ENCODE measurements around the gene SCAF11.

Gene SCAF11

DNA sequence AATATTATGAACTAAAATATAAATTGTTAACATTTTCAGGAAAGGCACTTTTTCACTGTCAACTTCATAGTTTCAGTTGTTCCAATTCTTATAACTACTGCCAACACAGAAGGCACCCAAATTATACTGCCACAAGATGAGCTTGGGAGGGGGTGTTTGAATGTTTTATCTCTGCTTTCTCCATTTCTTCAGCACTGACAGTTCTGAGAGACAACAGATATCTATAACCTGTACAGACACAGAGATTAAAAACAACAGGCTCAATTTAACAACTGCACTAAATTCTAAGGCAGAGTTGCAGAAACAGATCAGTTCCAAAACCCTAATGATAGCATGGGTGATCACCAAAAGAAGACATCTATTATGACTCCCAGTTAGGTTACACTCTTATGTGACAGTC lies 12.8 kb downstream of the SCAF11 start:
- DNase-seq, result no peak

DNA sequence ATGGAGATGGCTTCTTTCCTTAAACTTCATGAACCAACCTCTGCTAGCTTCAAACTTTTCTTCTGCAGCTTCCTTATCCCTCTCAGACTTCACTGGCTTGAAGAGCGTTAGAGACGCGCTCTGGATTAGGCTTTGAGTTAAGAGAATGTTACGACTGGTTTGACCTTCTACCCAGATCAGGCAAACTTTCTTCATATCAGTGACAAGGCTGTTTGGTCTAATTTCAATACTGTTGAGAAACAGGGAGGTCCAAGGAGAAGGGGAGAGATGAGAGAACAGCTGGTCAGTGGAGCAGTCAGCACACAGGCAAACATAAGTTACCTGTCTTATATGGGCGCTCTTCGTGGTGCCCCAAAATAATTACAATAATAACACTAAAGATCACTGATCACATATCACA lies 14.9 kb downstream of the SCAF11 start:
- DNase-seq, result no peak

- no peak for DNase-seq
Measured at GRCh38 chr12:45974883-45975282, 15.5 kb downstream of the SCAF11 start.

DNA sequence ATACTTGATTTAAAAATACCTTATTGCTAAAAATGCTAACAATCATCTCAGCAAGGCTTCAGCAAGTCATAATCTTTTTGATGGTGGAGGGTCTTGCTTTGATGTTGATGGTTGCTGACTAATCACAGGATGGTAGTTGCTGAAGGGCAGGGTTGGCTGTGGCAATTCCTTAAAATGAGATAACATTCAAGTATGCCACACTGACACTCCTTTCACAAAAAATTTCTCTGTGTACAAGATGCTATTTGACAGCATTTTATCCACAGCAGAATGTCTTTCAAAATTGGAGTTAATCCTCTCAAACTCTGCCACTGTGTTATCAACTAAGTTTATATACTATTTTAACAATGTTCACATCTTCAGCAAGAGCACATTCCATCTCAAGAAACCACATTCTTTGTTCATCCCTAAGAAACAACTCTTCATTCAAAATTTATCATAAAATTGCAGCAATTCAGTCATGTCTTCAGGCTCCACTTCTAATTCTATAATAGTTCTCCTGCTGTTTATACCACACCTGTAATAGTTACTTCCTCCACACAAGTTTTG lies 16.1 kb downstream of the SCAF11 start:
- no peak for DNase-seq

- DNase-seq, result no peak
Measured at GRCh38 chr12:45973526-45973925, 16.8 kb downstream of the SCAF11 start.

GRCh38 chr12:45970391-45970790 lies 20.0 kb downstream of the SCAF11 start:
- peak in 1 of 5 donors; percentile 25 for DNase-seq

DNA sequence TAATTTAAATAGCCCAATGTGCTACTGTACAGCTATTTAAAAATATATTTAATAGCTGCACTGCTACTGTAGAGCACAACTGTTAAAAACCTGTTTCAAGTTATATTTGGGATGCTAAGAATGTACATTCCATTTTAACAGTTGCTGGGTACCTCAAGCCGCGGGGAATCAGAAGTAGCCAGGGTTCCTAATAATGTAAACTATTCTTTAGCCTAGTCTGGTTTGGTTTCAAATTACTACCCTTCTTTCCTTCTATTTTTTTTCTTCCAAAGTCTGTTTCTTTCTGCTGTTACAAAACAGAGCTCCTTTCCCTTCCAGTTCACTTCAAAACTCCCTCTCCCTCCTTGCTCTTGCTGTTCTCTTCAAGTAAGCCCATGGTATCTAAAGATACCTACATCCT lies 21.3 kb downstream of the SCAF11 start:
- no peak for DNase-seq

DNA sequence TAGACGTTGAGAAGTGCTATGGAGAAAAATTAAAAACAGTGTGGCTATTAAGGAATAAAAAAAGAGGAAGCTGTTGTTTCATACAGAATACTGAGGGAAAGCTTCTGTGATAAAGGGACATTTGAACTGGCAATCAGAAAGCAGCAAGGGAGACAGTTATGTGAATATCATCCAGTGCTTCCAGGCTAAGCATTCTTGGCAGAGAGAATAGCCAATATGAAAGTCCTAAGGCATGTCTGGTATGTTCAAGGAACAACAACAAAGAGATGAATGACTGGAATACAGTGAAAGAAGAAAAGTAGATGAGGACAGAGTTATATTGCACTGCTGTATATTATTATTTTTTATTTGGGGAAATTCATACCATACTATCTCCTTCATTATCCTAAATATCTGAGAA lies 23.9 kb downstream of the SCAF11 start:
- no peak for DNase-seq

DNA sequence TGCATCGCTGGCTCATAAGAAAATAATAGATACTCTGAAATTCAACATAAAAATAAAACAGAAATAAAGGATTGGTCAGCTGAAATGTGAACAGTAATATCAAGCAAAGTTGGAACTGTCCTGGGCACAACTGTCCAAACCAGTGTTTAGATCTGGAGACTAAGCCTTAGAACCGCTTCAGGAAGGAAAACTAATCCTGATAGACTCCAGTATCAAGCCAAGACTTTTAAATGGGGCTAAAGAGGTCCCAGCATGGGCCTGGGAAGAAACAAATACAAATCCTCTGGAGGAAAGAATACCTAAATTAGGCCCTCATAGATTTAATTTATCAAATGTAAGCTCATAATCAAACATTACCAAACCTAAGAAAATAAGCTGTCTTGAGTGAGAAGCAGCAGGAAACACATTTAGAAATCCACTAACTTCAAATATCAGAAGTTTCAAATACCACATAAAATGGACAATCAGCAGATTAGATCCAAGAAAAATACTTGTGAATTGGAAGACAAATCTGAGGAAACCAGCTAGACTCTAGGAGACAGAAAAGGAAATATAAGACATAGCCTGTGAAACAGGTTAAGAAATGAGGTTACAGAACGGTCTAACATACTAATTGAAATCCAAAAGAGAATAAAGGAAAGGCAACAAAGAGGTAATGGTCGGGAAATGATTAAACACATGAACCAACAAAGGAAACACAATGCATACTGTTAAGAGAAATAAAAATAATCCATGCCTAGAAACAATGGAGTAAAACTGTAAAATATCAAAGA lies 27.6 kb downstream of the SCAF11 start:
- DNase-seq, result no peak

DNA sequence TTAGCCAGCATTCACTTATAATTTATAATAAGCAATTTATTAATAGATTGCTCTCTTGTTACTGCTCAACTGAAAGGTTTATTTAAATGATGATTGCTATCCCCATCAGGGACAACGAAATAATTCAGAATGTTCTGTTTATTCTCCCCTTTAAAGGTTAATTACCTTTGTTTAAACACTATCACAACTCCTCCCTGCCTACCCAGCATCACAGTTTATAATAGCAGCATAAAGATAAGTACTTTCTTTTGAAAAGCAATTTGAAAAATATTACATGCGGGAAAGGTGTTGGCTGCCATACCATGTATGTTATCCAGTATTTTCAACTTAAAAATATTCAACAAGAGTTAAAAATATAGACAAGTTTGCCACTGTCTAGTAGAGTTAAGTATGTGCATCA lies 30.6 kb downstream of the SCAF11 start:
- no peak for DNase-seq

- DNase-seq, result no peak
Measured at GRCh38 chr12:45959025-45959424, 31.3 kb downstream of the SCAF11 start.

DNA sequence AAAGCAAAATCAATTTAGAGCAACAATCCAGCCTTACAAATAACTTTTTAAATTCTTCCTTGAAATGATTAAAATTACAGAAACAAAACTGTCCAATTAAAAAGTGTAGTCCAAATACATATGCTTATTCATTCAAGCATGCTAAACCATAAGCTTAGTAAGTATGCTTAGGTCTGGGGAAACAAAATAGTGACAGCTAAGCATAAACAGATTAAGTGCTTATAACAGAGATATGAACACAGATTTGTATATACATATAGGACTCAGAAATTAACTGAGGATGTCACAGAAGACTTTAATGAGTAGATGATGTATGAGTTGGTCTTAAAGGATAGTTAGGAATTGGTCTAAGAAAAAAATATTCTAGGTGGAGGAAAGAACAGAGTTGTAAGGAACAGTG lies 41.8 kb downstream of the SCAF11 start:
- DNase-seq, result no peak

- no peak for DNase-seq
Measured at GRCh38 chr12:45946435-45946834, 43.9 kb downstream of the SCAF11 start.

DNA sequence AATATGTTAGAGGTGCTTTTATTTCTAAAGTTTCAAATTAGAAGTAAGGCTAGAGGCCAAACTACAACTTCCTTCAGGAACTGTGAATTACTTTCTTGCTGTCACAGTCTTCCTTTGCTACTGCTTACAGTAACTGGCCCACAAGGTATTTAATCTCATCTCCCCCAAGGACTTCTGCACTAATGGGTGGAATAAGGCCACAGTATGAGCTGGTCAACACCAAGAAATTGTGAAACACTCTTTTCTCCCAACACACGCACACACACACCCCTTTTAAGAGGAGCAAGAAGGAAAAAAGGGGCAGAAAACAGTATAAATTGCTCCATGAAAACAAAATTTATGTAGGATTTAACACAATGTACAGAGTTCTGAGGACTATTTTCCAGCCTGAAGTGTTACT lies 45.6 kb downstream of the SCAF11 start:
- DNase-seq, result no peak

DNA sequence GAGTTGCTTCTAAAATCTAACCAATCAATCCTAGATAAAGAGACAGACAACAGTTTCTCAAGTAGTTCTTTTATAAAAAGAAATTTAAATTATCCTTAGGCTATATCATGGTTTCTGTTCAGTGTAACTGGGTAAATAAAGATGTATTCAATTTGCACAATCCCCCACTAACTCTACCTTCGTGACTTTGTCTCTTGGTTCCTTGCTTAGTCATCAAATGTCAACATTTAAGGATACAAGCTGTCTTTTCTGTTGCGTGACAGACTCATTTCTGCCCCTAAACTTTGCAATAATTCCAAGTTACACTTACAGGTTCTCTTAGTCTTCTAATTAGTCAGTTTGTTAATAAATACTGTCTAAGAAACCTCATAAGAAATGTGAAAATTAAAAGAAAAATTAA lies 50.6 kb downstream of the SCAF11 start:
- DNase-seq, result no peak

DNA sequence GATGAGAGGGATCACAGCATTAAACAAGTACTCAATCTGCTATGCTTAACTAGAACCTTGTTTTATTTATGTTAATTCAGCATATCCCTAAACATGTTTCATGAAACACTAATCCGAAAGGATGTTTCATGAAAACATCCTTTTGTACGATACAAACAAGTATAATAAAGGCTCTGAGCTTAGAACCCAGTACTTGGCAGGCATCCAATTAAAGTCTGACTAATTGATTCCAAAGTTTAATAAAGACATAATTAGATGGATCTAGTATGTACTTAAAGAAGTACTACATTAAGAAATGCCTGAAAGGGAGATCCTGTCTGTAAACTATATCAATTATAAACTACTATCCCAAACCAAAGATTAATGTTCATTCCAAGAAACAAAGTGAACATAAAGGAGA lies 51.8 kb downstream of the SCAF11 start:
- DNase-seq, result no peak

DNA sequence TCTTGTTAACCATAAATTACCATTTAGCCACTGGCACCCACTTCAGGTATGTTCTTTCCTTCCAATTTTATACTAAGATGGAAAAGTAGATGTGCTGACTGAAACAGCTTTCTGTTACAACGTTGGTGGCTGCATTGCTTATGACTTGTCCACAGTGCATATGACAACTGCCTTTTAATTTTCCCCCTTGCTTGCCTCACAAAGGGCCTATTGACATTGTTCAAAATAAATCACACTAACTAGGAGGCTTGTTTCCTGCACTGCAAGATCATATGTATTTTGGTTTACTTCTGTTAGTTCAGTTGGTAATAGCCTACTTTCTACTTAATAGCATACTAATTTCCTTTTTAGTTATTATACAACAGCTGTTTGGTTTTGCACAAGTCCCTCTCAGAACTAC lies 55.4 kb downstream of the SCAF11 start:
- DNase-seq, result no peak

DNA sequence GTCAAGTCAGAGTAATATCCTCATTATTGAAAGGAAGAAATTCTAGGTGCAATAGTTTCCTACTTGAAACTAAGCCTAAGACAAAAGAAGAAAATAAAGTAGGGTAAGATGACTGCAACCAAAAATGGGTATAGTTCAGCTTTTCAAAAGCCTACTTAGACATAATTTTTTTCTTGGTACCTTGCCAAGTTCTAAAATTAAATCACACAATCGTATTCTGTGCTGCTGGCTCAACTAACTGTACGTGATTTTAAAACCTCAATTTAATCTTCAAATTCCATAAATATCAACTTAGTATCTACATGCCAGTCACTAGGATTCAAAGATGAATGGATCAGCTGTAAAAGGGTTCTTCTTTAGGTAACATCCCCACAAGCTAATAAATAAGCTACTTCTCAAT lies 56.9 kb downstream of the SCAF11 start:
- no peak for DNase-seq

DNA sequence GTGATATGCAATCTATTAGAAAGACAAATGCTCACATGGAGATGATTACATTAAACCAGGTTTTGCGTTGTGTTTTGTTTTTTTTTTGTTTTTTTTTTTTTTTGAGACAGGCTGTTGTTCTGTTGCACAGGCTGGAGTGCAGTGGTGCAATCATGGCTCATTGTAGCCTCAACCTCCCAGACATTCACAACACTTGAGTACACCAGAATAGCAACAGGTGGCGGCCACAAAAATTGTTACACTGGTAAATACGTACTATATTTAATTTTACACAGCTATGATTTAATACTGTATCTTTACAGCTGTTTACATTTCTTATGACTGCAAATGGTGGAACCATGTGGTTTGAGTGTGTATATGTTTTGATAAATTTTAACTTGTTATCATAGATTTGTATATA lies 60.0 kb downstream of the SCAF11 start:
- no peak for DNase-seq

DNA sequence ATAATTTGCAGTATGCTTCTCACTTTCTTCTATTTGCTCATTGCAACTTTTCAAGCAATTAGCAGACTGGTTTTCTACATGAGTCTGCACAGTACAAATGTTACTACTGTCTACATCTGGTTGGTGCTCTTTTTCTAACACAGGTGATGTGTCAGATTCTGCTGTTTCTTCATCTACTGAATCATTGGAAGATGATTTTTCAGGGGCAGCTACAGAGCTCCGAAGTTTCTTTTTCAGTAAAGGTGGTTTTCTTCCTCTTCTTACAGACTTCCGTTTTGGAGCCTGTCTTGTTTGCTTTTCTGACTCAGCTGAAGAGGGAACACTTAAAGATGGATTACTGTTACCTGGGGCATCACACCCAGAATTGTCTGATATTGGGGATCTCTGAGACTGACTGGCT lies 62.1 kb downstream of the SCAF11 start:
- DNase-seq, result no peak

DNA sequence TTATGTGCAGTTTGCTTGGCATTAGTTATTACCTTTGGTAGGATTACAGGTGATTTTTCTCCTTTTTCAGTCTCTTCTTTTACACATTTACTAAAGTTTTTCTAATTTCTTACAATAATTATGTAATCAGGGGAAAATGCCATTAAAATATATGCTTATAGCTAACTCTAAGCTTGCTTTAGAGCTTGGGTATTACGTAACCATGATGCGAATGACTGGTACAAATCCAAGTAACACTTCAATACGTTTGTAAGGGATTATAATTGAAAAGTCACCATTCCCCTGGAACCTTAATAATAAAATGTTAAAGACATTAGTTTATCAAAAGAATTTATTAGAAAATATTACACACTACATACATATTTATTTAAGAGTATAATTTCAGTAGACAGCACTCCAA lies 71.6 kb downstream of the SCAF11 start:
- DNase-seq, result no peak

- no peak for DNase-seq
Measured at GRCh38 chr12:45915405-45915804, 75.0 kb downstream of the SCAF11 start.

GRCh38 chr12:45914090-45914489 lies 76.3 kb downstream of the SCAF11 start:
- DNase-seq, result no peak

DNA sequence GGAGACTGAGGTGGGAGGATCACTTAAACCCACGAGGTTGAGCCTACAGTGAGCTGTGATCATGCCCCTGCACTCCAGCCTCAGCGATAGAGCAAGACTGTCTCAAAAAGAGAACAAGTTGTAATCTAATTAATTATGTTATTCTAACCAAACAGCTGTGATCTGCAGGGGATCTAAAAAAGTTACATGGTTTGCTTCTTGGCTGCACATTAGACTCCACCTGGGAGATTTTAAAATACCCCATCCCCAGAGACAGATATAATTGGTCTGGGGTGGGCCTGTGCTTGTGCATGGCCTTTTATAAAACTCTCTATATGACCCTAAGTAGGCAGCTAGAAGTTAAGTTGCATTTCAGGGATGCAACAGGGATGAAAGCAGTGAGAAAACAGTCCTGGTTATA lies 76.7 kb downstream of the SCAF11 start:
- DNase-seq, result no peak

GRCh38 chr12:45912774-45913173 lies 77.6 kb downstream of the SCAF11 start:
- no peak for DNase-seq
